GM21526 (cell line): ENCODE measurements around the gene ATP5MC2.
"Not testable (repeated sequence)": the region's sequence is repeated elsewhere in the genome, so short reads cannot be mapped to it uniquely, and the experiment has no call there.

Experiments
- ATAC-seq: cut with Tn5 transposase; IDR thresholded peaks from one replicate; pipeline ENCODE4 v1.9.1; 2021; ENCODE audit warnings: moderate library complexity; ENCODE audit not compliant: unreplicated experiment, low FRiP score

ATP5MC2 gene

GRCh38 chr12:53695152-53696145, 19.6 kb upstream of the ATP5MC2 start:
- ATAC-seq, result no peak

- no peak for ATAC-seq
Measured at GRCh38 chr12:53694756-53695151, 18.9 kb upstream of the ATP5MC2 start.

- ATAC-seq, result no peak
Measured at GRCh38 chr12:53688134-53688533, 12.3 kb upstream of the ATP5MC2 start.

DNA sequence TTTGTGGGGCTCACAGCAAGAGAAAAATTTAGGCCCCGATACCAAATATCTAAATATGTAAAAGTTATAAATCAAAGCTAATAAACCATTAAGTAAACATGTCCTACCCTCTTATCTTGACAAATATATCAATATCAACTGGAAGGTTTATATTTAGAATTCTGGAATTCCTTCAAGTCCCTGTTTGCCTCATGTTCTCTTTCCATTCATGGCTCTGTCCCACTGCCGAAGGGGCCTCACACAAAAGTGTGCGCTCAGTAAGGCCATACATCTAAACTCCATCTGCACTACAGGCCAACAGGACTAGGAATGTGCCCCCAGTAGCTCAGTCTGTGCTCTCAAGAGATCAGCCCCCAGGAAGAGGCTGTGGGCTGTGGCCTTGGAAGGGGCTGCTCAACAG, 10.6 kb upstream of the ATP5MC2 start:
- no peak for ATAC-seq

DNA sequence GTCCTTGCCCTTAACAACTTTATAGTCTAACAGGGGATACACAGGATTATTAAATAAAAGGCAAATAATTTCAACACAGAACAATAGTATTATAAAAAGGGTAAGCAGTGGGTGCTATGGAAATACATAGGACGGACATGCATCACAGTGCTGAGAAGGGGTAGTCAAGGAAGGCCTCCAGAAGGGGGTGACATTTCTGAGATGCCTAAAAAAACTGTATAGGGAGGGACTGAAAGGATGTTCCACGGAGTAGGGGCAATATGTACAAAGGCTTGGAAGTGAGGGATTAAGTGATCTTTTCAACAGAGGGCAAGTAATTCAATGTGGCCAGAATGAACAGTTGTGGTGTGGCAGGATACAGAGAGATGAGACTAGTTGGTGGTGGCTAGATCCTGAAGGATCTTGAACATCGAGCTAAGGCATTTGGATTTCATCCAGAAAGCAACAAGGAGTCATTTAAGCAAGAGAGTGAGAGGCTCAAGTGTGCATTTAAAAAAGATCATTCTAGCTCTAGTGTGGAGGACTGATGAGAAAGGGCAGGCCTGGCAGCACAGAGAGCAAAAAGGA, 8.9 kb upstream of the ATP5MC2 start:
- ATAC-seq, result no peak

GRCh38 chr12:53683983-53684382, 8.1 kb upstream of the ATP5MC2 start:
- no peak for ATAC-seq

DNA sequence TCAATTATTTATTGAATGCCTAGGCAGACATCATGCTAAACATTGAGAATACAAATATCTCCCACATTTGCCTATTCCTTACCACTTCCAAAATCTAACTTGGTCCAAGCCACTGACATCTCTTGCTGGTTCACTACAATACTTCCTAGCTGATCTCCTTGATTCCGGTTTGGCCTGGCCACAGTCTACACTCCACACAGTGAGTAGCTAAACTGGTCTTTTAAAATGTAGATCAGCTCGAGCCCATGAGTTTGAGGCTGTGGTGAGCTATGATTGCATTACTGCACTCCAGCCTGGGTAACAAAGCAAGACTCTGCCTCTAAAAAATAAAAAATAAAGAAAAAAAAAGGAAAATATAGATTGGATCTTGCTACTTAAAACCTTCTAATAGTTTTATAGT, 7.6 kb upstream of the ATP5MC2 start:
- no peak for ATAC-seq

DNA sequence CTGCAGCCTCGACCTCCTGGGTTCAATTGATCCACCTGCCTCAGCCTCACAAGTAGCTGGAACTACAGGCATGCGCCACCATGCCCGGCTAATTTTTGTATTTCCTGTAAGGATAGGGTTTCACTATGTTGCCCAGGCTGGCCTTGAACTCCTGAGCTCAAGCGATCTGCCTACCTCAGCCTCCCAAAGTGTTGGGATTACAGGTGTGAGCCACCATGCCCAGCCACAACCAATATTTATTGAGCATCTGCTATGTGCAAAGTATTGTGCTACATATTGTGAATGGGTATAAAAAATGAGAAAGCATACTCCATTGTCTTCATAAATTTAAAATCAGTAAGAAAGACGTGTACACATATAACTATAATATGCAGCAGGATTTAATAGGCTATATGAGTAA, 4.2 kb upstream of the ATP5MC2 start:
- not testable (repeated sequence) for ATAC-seq

DNA sequence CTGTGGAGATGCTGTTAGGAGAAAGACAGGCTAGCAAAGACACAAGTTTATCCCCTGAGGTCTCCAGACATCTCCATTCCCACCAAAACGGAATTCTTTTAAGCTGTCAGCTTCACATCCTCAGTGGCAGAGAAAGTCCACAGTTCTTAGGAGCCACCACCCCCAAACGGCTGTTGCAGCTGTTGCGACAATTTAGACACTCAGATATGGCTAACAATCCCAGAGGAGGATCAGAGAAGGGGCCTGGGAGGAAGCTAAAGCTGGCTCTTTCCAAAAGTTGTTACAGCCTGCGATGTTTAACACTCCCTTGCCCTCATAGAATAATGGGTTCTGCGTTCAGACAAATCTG, 1.9 kb upstream of the ATP5MC2 start:
- ATAC-seq, result no peak

DNA sequence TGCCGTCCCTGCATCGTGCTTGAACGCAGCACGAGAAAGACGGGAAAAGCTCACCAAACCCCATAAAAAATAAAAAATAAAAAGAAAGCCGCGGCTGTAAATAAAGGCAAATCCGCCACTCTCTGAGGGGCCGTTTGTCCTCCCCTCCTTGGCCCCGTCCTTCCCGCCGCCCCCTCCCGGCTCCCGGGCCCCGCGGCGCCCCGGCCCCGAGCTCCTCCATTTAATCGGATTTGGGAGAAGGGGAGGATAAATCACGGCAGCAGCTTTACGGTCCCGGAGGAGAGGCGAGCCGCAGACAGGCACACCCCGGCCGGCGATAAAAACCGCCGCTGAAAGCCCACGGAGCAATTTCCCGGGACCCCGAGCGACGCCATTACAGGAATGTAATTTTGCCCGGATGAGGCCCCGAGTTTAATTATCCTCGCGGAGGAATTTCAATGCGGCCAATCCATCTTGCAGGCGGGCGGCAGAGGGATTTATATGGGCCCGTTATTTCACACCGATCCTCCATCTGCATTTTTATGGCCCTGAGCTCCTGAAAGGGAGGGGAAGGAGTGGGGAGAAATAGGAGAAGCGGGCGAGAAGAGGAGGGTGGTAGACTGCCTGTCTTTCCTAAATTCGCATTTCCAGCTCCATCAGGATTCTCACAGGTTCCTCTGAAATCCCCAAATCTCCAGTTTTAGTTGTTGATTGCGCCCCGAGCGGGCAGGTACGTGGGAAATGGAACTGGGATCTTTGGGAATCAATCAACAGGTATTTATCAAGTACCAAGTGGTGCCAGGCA, 1.3 kb upstream of the ATP5MC2 start:
- ATAC-seq, result no peak

DNA sequence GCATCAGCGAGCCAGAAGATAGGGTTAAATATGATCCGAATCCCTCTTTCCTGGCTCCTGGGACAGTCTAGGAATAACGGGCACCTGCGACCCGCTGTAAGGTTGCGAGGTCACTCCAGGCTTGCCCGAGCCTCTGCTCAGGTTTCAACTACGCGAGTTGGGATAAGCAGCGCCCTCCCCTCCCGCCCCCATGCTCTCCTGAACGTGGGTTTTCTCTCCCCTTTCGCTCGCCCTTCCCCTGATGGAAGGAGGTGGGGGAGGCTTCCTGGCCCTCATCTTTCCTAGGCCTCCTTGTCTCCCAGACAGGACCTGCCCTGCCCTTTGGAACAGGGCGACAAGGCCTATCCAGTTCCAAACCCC, 753 bp upstream of the ATP5MC2 start:
- no peak for ATAC-seq

GRCh38 chr12:53674977-53675700, 744 bp downstream of the ATP5MC2 start:
- ATAC-seq, result no peak

DNA sequence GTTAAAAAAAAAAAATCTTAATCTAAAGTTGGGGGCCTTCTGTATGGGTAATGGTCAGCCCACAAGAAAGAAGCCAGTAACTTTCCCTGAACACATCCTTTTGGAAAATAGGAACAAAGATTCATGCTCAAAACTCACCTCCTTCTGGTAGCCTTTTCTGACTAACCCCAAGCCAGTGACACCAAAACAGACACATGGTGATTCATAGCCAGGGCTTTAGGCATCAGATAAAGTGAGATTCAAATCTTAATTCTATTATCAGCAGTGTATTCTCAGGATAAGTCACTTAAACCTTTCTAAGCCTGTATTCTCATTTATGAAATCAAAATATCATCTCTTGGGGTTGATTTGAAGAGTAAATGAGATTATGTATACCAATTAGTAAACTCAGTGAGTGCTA, 4.9 kb downstream of the ATP5MC2 start:
- no peak for ATAC-seq

DNA sequence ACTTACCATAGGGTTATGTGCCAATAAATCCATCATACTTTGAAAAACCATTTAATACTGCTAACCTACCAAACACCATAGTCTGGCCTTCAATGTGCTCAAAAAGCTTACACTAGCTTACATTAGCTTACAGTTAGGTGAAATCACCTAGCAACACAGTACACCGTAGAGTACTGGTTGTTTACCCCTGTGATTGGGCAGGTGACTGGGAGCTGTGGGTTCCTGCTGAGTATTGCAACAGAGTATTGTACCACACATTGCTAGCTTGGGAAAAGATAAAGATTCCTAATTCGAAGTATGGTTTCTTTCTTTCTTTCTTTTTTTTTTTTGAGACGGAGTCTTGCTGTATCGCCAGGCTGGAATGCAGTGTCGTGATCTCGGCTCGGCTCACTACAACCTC, 5.6 kb downstream of the ATP5MC2 start:
- no peak for ATAC-seq

GRCh38 chr12:53667080-53667479, 8.8 kb downstream of the ATP5MC2 start:
- ATAC-seq, result no peak

GRCh38 chr12:53664936-53665335, 10.9 kb downstream of the ATP5MC2 start:
- no peak for ATAC-seq

DNA sequence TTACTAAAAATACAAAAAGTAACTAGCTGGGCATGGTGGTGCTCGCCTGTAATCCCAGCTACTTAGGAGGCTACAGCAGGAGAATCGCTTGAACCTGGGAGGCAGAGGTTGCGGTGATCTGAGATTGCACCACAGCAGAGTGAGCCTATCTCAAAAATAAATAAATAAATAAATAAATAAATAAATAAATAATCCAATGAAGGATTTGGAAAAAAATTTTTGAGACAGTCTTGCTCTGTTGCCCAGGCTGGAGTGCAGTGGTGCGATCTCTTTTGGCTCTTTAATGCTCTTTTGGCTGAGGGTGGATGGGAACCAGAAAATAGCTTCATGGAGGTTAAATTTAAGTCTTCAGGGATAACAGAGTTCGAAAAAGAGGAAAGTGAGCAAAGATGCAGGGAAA, 11.7 kb downstream of the ATP5MC2 start:
- no peak for ATAC-seq

- no peak for ATAC-seq
Measured at GRCh38 chr12:53660041-53660440, 15.8 kb downstream of the ATP5MC2 start.

GRCh38 chr12:53659571-53659981, 16.3 kb downstream of the ATP5MC2 start:
- no peak for ATAC-seq

DNA sequence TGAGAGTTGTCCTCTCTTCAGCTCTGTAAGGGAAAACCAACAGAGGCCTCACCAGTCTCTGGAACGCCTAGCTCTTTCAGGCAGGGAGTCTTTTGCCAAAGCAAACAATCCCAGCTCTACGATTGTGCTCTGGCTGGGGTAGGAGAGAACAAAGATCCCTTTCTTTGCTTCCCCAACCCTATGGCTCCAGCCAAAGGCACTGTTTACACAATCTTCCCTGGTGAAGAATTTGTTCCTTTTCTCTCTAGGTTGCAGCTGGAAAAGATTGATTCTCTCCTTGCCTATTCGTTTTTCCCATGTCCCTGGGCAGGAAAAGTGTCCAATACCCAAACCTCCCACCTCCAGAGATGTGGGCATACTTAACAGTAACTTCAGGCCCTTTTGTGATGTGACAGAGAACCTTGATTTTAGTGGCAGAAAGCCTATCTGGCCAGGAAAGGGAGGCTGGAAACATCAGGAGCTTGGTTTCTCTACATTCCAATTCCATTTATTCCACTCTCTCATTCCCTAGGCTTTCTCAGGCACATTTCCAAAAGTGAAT, 16.8 kb downstream of the ATP5MC2 start:
- ATAC-seq, result no peak

GRCh38 chr12:53657041-53657440, 18.8 kb downstream of the ATP5MC2 start:
- ATAC-seq, result no peak
